HG03196 (cell line): ENCODE data around the gene CRISP2.

Experiments used
- ATAC-seq: cut with Tn5 transposase; IDR thresholded peaks from one replicate; pipeline ENCODE4 v1.9.1; 2021; ENCODE audit not compliant: unreplicated experiment

Gene CRISP2

GRCh38 chr6:49662231-49662891 is 51.0 kb downstream of the CRISP2 start:
- no peak for ATAC-seq

- ATAC-seq: no peak
Observed at GRCh38 chr6:49653942-49654341, 59.4 kb downstream of the CRISP2 start.

GRCh38 chr6:49653438-49653837 is 59.9 kb downstream of the CRISP2 start:
- no peak for ATAC-seq

GRCh38 chr6:49651239-49651638 is 62.1 kb downstream of the CRISP2 start:
- no peak for ATAC-seq

GRCh38 chr6:49649988-49650387 is 63.4 kb downstream of the CRISP2 start:
- ATAC-seq: no peak

- no peak for ATAC-seq
Observed at GRCh38 chr6:49648036-49648435, 65.3 kb downstream of the CRISP2 start.

GRCh38 chr6:49647476-49647875 is 65.9 kb downstream of the CRISP2 start:
- no peak for ATAC-seq

- no peak for ATAC-seq
Observed at GRCh38 chr6:49646942-49647341, 66.4 kb downstream of the CRISP2 start.

GRCh38 chr6:49646130-49646824 is 67.1 kb downstream of the CRISP2 start:
- no peak for ATAC-seq

GRCh38 chr6:49645139-49645538 is 68.2 kb downstream of the CRISP2 start:
- ATAC-seq: no peak
